HG03108 (cell line): ENCODE data around the gene DHRS2.

ENCODE experiments used
- ATAC-seq: cut with Tn5 transposase; IDR thresholded peaks from one replicate; pipeline ENCODE4 v1.9.1; 2021; ENCODE audit warnings: moderate library complexity; ENCODE audit not compliant: unreplicated experiment

The DHRS2 gene

DNA sequence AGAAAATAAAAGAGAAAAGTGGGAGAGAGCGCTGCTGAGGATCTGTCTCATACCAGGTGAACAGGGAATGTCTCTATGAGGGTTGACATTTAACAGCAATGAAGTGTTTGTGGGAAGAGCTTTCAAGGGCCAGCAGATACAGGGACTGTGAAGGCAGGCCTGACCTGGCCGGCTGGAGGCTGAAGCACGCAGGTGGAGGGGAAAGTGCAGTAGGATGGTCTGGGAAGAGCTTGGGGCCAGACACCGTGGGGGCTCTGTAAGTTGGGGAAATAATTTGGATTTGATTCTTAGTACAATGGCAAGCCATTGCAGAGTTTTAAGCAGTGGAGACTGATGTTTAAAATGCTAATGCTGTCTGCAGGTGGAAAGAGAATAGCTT, 23.8 kb upstream of the DHRS2 start:
- ATAC-seq = no peak

DNA sequence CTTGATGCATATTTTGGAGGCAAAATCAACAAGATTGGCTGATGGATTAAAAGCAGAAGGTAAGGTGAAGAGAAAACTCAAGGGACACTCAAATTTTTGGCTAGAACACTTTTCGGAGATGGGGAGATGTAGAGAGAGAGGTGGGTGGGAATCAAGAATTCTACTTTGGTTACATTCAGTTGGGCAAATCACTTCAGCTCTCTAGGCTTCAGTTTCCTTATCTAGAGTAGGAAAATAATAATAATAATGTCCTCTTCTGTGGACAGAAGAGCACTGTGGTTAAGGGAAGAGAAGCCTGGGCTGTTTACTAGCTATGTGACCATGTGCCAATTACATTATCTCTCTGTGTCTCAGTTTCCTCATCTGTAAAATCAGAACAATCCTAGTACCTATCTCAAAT, 23.4 kb upstream of the DHRS2 start:
- no peak for ATAC-seq

DNA sequence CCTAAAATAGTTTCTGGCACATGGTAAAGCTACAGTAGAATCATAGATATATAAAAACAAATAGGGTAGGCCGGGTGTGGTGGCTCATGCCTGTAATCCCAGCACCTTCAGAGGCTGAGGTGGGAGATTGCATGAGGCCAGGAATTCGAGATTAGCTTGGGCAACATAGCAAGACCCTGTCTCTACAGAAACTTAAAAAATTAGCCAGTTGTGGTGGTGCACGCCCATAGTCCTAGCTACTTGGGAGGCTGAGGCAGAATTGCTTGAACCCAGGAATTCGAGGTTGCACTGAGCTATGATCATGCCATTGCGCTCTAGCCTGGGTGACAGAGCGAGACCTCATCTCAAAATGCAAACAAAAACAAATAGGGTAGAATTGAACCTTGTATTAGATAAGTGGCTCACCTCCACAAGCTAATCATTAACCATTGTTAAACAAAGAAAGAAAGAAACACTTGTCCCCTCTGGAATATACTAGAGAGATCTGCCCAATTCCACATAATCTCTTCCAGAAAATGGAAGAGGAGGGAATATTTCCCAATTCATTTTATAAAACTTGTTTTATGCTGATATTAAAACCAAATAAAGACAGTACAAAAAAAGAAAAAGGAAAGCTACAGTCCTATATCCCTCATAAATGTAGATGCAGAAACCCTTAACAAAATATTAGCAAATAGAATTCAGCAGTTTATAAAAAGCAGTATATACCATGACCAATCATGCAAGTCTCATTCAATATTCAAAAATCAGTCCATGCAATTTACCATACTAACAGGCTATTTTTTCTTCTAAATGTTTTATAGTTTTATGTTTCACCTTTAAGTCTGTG, 22.7 kb upstream of the DHRS2 start:
- no peak for ATAC-seq

DNA sequence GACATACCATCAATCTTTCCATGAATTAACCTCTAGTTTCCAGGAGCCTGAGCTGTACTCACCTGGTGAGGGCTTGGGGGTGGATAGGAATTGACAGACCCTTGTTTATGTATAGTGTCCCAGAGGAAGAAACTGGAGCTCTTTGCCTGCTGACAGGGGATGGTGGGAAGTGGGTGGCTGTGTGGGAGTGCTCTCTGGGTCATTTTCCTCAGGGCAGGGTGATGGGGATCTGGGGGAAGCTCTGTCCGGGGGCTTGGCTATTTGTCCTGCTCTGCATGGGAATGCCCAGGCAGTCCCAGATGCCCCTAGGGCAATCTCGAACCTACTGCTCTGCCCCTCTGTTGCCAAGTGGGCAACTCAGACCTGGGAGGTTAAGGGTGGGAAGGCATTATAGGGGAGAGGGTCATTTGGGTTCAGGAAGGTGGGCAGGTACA, 21.8 kb upstream of the DHRS2 start:
- no peak for ATAC-seq

DNA sequence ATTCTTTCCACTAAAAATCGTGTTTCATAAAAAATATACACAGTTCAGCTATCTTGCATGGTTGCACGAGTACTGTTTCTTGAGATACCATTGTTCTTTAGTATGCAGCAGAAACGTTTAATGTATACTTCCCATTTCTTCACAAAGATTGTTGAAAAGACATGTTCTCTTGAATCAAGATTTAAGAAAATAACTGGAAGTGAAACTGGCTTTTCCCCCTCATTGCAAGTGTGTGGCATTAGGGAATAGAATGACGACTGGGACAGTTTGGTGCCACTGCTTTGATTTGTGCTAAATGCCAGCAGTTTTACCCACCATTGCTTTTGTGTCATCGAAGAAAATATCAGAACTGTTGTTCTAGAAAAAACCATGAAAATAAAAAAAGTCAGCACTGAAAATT, 20.3 kb upstream of the DHRS2 start:
- ATAC-seq = no peak

DNA sequence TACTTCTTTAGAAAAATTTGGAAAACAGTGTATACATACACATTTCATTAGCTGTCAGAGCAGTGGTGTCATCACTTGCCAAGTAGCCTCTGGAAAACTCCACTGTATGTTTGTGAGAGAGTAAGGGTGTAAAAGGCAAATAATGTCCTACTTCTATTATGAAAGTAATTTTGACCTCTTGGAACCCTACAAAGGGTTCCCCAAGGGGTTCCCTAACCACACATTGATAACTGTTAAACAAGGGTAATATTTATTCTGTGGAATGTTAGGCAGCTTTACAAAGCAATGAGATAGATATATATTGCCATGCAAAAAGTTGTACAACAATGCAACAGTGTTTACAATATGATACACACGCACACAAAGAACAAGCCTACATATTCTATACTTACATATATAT, 18.6 kb upstream of the DHRS2 start:
- ATAC-seq = no peak

DNA sequence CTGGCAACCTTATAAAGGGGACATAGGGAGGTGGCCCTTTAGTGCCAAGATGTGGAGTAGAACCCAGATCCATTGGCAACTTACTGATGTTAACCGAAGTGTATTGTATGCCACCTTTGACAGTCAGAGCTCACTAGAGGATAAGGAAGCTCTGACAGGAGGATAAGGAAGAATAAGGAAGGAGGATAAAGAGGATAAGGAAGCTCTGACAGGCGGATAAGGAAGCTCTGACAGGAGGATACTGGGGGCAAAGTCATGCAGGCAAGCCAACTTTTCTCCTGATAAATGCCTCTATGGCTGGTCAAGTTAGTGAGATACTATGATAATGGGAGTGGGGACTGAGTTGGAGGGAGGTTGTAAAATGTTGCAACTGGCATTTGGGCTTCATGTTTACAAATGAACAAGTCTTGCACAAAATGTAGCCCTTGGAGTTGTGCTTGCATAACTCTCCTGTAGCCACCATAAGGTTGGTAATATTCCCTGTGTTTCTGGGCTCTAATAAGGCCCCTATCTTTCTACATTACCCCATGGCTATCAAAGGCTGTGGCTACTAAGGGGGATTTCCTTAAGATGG, 17.7 kb upstream of the DHRS2 start:
- ATAC-seq = no peak

DNA sequence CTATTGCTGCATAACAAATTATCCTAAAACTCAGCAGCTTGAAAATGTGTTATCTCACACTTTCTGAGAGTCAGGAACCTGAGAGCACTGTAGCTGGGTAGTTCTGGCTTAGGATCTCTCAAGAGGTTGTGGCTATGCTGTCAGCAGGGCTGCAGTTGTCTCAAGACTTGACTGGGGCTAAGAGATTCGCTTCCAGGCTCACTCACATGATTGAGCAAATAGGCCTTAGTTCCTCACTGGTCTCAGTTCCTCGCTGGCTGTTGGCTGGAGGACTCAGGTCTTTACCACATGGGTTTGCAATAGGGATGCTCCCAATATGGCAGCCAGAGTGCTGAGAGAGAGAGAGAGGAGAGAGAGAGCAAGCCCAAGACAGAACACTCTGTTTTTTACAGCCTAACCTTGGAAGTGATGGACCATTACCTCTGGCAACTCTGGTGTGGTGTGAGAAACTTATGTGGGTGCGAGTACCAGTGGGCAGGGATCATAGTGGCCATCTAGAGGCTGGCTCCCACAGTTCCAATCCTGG, 15.9 kb upstream of the DHRS2 start:
- no peak for ATAC-seq

DNA sequence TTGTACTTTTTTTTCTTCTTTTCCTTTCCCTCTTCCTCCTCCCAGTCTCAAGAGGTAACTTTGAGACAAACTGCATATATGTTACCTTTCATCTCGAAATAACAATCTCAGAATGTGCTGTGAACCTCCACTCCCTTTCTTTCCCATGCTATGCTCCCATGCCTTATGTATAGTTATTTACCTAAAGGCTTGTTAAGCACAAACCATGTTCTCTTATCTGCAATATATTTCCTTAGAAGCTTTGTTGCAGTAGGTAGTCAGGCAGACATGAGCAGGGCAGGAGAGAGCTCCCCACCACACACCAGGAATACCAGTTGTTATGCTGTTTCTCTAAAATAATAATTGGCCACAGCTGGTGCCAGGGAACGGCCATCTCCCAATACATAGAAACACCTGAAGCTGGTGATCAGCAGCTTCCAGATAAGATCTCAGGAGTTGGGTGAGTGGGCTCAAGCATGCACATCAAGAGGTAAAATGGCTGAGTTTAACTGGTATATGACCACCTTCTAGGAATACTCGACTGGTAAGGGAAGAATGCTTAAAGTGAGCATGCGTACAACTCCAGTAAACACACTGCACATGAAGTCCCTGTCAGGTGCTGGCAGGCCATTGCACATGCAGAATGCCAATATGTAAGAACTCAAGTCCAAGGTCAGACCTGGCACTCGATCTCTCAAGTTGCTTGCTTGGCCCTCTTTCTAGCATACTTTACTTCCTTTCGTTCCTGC, 14.8 kb upstream of the DHRS2 start:
- no peak for ATAC-seq

DNA sequence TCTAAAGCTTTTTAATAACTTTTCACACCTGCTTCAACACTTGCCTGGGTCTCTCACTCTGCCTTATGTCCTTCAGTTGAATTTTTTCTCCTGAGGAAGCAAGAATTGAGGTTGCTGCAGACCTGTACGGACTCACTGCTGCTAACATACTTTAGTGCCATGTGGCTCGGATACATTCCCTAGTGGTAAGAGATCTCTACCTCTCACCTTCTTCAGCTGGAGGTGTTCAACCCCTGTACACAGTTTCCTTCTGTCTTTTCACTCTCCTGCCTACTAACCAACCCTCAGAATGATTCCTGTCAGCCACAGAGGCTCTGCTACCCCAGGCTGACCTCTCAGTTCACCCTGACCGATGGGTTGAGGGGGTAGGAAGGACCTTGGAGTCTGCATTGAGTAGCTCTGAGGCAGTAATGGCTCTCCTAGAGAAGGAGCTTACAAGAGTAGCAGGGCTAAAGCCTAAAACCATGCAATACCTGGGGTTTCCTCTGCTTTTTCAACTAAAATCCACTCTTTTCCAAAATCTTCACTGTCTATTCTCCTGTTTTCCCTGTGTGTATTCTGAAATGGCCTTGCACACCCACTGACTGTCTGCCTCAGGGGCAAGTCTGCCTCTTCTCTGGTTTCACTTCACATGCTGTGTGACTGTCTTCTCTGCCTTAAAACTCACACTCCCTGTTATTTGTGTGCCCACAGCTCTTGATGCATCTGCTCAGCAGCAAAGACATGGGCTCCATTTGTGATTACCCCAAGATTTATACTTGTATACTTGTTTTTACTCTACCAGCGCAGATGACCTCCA, 14.0 kb upstream of the DHRS2 start:
- no peak for ATAC-seq

DNA sequence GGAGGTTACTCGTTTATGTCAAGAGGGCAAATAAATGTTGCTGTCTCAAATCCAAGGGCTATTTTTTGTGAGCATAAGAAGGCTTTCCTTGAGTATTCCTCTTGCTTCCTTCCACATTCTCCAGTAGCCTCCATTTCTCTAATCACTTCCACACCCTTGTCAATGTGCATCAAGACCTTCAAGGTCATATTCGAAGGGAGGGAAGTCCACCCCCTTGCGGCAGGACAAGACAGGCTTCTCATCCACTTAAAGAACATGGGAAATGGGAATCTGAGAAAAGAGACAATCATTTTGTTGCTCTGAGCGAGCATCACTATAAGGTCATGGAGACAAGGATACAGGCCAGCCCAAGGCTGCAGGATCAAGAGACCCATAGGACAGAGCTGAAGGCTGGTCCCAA, 13.2 kb upstream of the DHRS2 start:
- ATAC-seq = no peak

DNA sequence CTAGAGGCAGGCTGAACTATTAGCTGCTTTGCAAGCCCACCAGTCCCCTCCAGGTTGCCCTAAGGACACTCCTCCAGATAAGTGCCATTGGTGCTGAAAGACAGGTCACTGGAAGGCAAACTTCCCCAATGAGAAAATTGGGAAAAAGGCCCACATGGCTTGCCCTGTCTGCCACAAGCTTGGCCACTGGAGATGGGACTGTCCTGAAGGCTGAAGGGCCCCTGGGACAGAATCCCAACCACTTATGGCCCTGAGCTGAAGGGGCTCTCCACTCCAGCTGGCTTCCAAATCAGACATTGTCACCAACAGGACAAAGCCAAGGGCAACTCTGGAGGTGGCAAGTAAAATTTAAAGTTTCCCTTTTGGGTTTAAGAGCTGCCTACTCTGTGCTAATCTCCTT, 12.2 kb upstream of the DHRS2 start:
- no peak for ATAC-seq

DNA sequence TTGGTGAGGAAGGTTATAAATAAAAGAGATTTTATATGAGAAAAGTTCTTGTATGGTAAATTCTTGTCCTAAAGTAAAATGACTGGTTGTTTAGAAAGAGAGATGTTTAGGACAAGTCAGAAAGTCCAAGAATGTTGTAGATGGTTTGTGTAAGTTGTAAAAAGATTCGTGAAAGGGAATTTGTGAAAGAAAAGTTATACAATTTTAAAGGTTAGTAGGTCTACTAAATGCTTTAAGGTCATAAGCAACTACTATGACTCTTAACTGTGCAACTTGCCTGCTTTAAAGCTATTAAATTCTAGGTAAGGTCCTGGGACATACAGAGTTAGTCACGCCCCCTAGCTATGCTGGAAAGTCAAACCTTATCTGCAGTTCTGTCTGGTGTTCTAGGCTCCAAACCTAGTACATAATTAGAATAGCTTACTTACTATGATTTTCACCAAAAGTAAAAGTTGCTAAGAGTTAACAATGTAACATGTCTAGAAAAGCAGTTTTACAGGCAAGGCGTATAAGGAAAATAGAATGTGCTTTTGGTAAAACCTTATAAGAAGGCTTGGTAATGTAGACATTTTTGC, 11.2 kb upstream of the DHRS2 start:
- ATAC-seq = no peak

DNA sequence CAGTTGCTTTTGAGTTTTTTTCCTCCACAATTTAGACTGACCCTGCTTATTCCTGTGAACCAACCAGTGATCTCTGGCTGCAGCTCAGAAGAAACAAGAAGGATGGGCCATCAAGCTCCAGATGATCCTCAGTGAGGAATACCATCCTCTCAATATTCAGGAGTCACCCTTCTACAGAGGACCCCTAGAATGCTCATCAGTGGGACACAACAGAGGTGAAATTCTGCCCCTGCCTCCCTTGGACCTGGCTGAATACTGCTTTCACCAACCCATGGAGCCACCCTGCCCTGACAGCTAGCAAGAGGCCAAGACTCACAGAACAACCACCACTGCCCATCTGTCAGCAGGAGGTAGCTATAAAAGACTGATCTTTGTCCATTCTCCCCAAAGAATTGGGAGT, 9.2 kb upstream of the DHRS2 start:
- ATAC-seq = no peak

DNA sequence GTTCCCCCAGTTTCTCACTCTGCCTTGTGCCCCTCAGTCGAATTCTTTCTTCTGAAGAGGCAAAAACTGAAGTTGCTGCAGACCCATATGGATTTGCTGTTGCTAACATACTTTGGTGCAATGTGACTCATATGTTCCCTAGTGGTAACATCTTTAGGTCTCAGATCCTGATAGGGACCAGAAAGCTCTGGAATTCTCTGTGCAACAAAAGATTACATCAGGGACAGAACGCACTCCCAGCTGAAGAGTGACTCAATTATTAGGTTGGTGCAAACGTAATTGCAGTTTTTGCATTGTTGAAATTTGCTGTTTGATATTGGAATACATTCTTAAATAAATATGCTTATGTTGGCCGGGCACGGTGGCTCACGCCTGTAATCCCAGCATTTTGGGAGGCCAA, 8.2 kb upstream of the DHRS2 start:
- ATAC-seq = no peak

DNA sequence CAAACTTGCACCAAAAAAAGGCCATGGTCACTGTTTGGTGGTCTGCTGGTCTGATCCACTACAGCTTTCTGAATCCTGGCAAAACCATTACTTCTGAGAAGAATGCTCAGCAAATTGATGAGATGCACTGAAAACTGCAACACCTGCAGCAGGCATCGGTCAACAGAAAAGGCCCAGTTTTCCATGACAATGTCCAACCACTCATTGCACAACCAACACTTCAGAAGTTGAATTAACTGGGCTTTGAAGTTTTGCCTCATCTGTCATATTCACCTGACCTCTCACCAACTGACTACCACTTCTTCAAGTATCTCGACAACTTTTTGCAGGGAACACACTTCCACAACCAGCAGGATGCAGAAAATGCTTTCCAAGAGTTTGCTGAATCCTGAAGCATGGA, 7.0 kb upstream of the DHRS2 start:
- ATAC-seq = no peak

DNA sequence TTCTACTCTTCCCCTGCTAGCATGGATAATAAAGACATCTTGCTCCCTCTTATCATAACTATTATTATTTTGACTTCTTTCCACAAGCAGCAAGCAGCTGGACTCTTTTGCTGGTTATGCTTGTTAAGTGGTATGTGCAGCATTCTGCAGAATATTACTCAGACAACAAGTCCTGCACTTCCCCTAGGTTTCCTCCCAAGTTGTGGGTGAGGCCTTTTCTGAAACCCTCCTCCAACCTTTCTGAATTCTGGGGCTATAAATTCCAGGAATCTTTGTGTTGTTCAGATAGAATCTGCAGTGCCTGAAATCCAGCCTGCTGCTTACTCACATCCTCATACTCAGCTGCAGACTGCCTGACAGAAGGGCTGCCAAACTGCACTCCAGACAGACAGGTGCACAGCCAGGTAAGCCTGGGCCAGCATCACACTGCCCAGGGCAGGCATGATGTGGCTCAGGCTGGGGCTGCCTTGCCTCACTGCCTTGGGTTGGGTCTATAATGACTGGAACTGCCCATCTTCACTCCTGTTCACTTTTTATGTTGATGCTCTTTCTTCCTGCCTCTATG, 6.2 kb upstream of the DHRS2 start:
- ATAC-seq = no peak

DNA sequence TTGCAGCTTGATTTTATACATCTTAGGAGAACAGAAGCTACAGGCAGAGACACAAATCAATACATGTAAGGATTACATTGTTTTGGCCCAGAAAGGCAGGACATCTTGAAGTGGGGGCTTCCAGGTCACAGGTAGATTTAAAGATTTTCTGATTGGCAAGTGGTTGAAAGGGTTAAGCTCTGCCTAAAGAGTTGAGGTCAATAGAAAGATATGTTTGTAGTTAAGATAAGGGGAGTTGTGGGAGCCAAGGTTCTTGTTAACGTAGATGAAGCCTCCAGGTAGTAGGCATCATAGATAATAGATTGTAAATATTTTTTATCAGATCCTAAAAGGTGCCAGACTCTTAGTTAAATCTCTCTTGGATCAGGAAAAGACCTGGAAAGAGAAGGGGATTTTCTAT, 5.5 kb upstream of the DHRS2 start:
- no peak for ATAC-seq

DNA sequence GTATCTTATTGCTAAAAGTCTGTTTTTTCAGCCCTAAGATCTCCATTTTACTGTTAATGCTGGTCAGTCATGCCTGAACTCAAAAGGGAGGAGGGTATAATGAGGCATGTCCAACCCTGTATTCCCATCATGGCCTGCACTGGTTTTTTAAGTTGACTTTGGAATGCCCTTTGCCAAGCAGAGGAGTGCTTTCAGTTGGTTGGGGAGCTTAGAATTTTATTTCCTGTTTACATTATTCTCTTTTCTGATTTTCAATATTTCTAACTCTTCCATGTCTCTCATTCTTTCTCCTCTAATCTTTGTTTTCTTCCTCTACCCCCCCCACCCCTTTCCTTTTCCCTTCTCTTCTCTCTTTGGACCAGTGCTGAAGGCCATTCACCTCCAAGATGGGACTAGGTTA, 4.9 kb upstream of the DHRS2 start:
- no peak for ATAC-seq

DNA sequence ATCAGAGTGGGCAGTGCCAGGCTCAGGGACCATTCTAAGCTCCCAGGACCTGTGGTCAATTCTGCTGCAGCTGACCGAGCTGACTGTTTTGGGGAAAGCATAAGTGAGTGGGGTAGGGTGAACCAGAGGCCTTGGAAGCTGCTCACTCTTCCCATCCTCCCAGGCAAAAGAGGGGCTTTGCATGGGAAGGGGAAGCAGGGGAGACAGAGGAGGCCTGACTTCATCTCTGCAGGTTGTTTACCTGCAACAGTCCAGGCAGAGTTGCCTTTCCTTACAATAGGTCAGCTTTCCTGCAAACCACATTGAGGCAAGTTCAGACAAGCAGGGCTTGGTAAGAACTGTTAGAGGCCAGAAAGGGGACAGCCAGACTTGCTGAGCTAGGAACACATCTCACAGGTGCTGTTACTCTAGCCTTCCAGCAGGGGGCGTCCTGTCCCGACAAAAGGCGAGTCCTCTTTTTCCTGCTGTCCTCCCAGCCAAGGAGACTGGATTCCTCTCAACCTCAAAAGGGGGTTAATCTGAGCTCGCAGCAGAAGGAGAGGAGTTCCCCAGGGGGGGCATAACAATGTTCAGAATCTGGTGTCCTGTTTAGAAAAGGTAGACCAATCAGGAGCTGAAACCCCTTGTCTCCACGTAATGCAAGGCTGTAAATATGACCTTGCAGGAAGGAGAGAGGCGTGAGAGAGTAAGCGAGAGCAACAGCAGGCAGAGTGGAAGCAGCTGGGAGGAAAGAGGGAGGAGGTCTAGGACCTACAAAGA, 4.3 kb upstream of the DHRS2 start:
- peak; percentile 51 for ATAC-seq
